T-helper 17 cell (primary cell): ENCODE measurements around the gene RNF39. TPM values are rescaled to one million over a fixed set of nuclear protein-coding genes. Genes with fewer than 3 reads are reported as not detected.

Experiments used
- ATAC-seq: fragments of 150-1000 bp; cut with Tn5 transposase; 2 replicates; pipeline ENCODE4 v1.10.0; 2021; ENCODE audit warnings: mild to moderate bottlenecking, moderate library complexity
- DNase-seq, 3 donors: peaks; one replicate each; pipeline versions ENCODE4 v3.0.0 to v3.0.0-alpha.2; 2020 to 2021
- H3K9me3 ChIP-seq: one replicate; pipeline ENCODE4 v1.7.0; 2013; ENCODE audit warnings: low read length, mild to moderate bottlenecking; ENCODE audit not compliant: control insufficient read depth, poor library complexity, severe bottlenecking
- H3K27ac Mint-ChIP-seq: one replicate; pipeline ENCODE4 v1.8.0; 2022; ENCODE audit warnings: mild to moderate bottlenecking, moderate library complexity, mixed read lengths
- H3K27me3 Mint-ChIP-seq: one replicate; pipeline ENCODE4 v1.8.0; 2022; ENCODE audit warnings: mixed read lengths
- H3K36me3 Mint-ChIP-seq: one replicate; pipeline ENCODE4 v1.8.0; 2022; ENCODE audit warnings: low read depth, mixed read lengths
- H3K4me1 Mint-ChIP-seq: one replicate; pipeline ENCODE4 v1.8.0; 2022; ENCODE audit warnings: mild to moderate bottlenecking, mixed read lengths
- H3K4me3 Mint-ChIP-seq: one replicate; pipeline ENCODE4 v1.8.0; 2022; ENCODE audit warnings: mild to moderate bottlenecking, moderate library complexity, mixed read lengths
- total RNA-seq, 4 donors: library from RNA in 2 of 4; stranded (reverse) in 2 of 4; gene quantifications; one replicate each; pipeline ENCODE4 v1.2.3 and lab custom pipeline; 2022 to 2026

The RNF39 gene
- total RNA-seq, 2 donors from 2014 or later, result not detected

GRCh38 chr6:30062471-30063178 lies 12.9 kb downstream of the RNF39 start:
- H3K27ac Mint-ChIP-seq, result peak overlapping the region; percentile 99
- peaks cover 5% of the 10 kb centered on the region for H3K36me3 Mint-ChIP-seq

GRCh38 chr6:30061858-30062458 lies 13.6 kb downstream of the RNF39 start:
- Mint-ChIP-seq H3K4me1 (peaks cover 30% of the 10 kb centered on the region), H3K27ac (peak overlapping the region; percentile 99), H3K36me3 (peaks cover 4% of the 10 kb centered on the region), H3K4me3 (peak overlapping the region; percentile 96), H3K27me3 (no peaks in the 10 kb centered on the region)
- DNase-seq, result no peak
- peak; percentile 30 for ATAC-seq
- H3K9me3 ChIP-seq, result peaks cover 3% of the 10 kb centered on the region

More at GRCh38 chr6:30062471-30063178, 12.9 kb downstream of the RNF39 start:
- H3K9me3 ChIP-seq, result peaks cover 3% of the 10 kb centered on the region
- Mint-ChIP-seq H3K4me3 (peak overlapping the region; percentile 96), H3K4me1 (peaks cover 32% of the 10 kb centered on the region), H3K27me3 (no peaks in the 10 kb centered on the region)
- DNase-seq (no peak), ATAC-seq (no peak)

GRCh38 chr6:30061092-30061857 lies 14.3 kb downstream of the RNF39 start, which contains the start of gene POLR1H:
Gene POLR1H, plus strand, starts transcription at chr6:30061265. Its CDS starts 260 bp downstream, at chr6:30061525.
- Mint-ChIP-seq H3K36me3 (peaks cover 4% of the 10 kb centered on the region), H3K27me3 (no peaks in the 10 kb centered on the region), H3K4me1 (peaks cover 26% of the 10 kb centered on the region), H3K27ac (peak within 1 kb of the TSS; percentile 99), H3K4me3 (peak within 1 kb of the TSS; percentile 96)
- peak; percentile 66 to 84 (median 71) for DNase-seq
- H3K9me3 ChIP-seq, result peaks cover 3% of the 10 kb centered on the region
- ATAC-seq, result peak; percentile 90

- Mint-ChIP-seq H3K27me3 (no peaks in the 10 kb centered on the region), H3K4me1 (peaks cover 21% of the 10 kb centered on the region), H3K27ac (peak overlapping the region; percentile 99), H3K4me3 (peak overlapping the region; percentile 96), H3K36me3 (peaks cover 4% of the 10 kb centered on the region)
- DNase-seq (no peak), ATAC-seq (peak; percentile 49)
- peaks cover 3% of the 10 kb centered on the region for H3K9me3 ChIP-seq
These were observed 14.9 kb downstream of the RNF39 start for GRCh38 chr6:30060606-30061091.

GRCh38 chr6:30055513-30055912 lies 20.1 kb downstream of the RNF39 start:
- no peak for ATAC-seq
- Mint-ChIP-seq H3K36me3 (peaks cover 7% of the 10 kb centered on the region), H3K27ac (no peak overlapping the region)

GRCh38 chr6:30053682-30054081 lies 21.9 kb downstream of the RNF39 start:
- peaks cover 7% of the 10 kb centered on the region for H3K4me1 Mint-ChIP-seq
- H3K27me3 Mint-ChIP-seq, result no peaks in the 10 kb centered on the region

More at GRCh38 chr6:30055513-30055912, 20.1 kb downstream of the RNF39 start:
- Mint-ChIP-seq H3K27me3 (no peaks in the 10 kb centered on the region), H3K4me1 (peaks cover 8% of the 10 kb centered on the region), H3K4me3 (no peak overlapping the region)
- H3K9me3 ChIP-seq, result no peaks in the 10 kb centered on the region
- no peak for DNase-seq

GRCh38 chr6:30047220-30047619 lies 28.3 kb downstream of the RNF39 start:
- Mint-ChIP-seq H3K4me1 (peaks cover 12% of the 10 kb centered on the region), H3K27me3 (no peaks in the 10 kb centered on the region), H3K27ac (no peak overlapping the region), H3K4me3 (no peak overlapping the region), H3K36me3 (peaks cover 9% of the 10 kb centered on the region)
- H3K9me3 ChIP-seq, result no peaks in the 10 kb centered on the region
- no peak for DNase-seq
- ATAC-seq, result no peak

More at GRCh38 chr6:30053682-30054081, 21.9 kb downstream of the RNF39 start:
- no peak overlapping the region for H3K4me3 Mint-ChIP-seq
- ATAC-seq (no peak), DNase-seq (no peak)
- peaks cover 7% of the 10 kb centered on the region for H3K36me3 Mint-ChIP-seq
- H3K27ac Mint-ChIP-seq, result no peak overlapping the region
- H3K9me3 ChIP-seq, result no peaks in the 10 kb centered on the region

GRCh38 chr6:30044630-30045029 lies 30.9 kb downstream of the RNF39 start:
- Mint-ChIP-seq H3K27ac (no peak overlapping the region), H3K4me3 (no peak overlapping the region), H3K27me3 (no peaks in the 10 kb centered on the region), H3K36me3 (peaks cover 9% of the 10 kb centered on the region), H3K4me1 (peaks cover 14% of the 10 kb centered on the region)
- DNase-seq (no peak), ATAC-seq (no peak)
- no peaks in the 10 kb centered on the region for H3K9me3 ChIP-seq

- Mint-ChIP-seq H3K4me3 (no peak overlapping the region), H3K4me1 (peaks cover 14% of the 10 kb centered on the region), H3K27me3 (no peaks in the 10 kb centered on the region), H3K27ac (peak overlapping the region; percentile 72), H3K36me3 (peaks cover 9% of the 10 kb centered on the region)
- DNase-seq (no peak), ATAC-seq (no peak)
- no peaks in the 10 kb centered on the region for H3K9me3 ChIP-seq
These were observed 31.8 kb downstream of the RNF39 start for GRCh38 chr6:30043744-30044143.

GRCh38 chr6:30042914-30043313 lies 32.7 kb downstream of the RNF39 start:
- ATAC-seq (no peak), DNase-seq (no peak)
- H3K36me3 Mint-ChIP-seq, result peaks cover 9% of the 10 kb centered on the region
- H3K27ac Mint-ChIP-seq, result peak overlapping the region; percentile 72
- no peak overlapping the region for H3K4me3 Mint-ChIP-seq
- H3K27me3 Mint-ChIP-seq, result no peaks in the 10 kb centered on the region
- H3K4me1 Mint-ChIP-seq, result peaks cover 14% of the 10 kb centered on the region
- H3K9me3 ChIP-seq, result no peaks in the 10 kb centered on the region

GRCh38 chr6:30042476-30042875 lies 33.1 kb downstream of the RNF39 start:
- no peaks in the 10 kb centered on the region for H3K9me3 ChIP-seq
- Mint-ChIP-seq H3K27me3 (no peaks in the 10 kb centered on the region), H3K4me1 (peaks cover 14% of the 10 kb centered on the region), H3K4me3 (no peak overlapping the region), H3K36me3 (peaks cover 9% of the 10 kb centered on the region), H3K27ac (peak overlapping the region; percentile 72)
- no peak for ATAC-seq
- no peak for DNase-seq

- Mint-ChIP-seq H3K36me3 (peaks cover 9% of the 10 kb centered on the region), H3K4me1 (peaks cover 10% of the 10 kb centered on the region), H3K27ac (no peak overlapping the region), H3K27me3 (no peaks in the 10 kb centered on the region), H3K4me3 (no peak overlapping the region)
- no peak for DNase-seq
- H3K9me3 ChIP-seq, result no peaks in the 10 kb centered on the region
- ATAC-seq, result no peak
These were observed 33.7 kb downstream of the RNF39 start for GRCh38 chr6:30041821-30042220.

- no peak overlapping the region for H3K4me3 Mint-ChIP-seq
- DNase-seq, result no peak
- no peak for ATAC-seq
- no peaks in the 10 kb centered on the region for H3K27me3 Mint-ChIP-seq
- no peaks in the 10 kb centered on the region for H3K9me3 ChIP-seq
- peaks cover 10% of the 10 kb centered on the region for H3K4me1 Mint-ChIP-seq
- no peak overlapping the region for H3K27ac Mint-ChIP-seq
- peaks cover 9% of the 10 kb centered on the region for H3K36me3 Mint-ChIP-seq
These were observed 34.3 kb downstream of the RNF39 start for GRCh38 chr6:30041221-30041620.
